SK-N-SH (cell line): ENCODE measurements around the gene OBP2A. TPM values are rescaled to one million over a fixed set of nuclear protein-coding genes. Genes with fewer than 3 reads are reported as not detected.
"Not testable (repeated sequence)": the region's sequence is repeated elsewhere in the genome, so short reads cannot be mapped to it uniquely, and the experiment has no call there.

ENCODE experiments used
- CTCF ChIA-PET: fragments of 300-600, 350-600 bp; formaldehyde crosslinking; extraction: SDS; loops from one replicate; lab custom pipeline; 2021; lab: Yijun Ruan, JAX
- POLR2A ChIA-PET: fragments of 350-600 bp; sonication (Branson Sonifier 250); formaldehyde crosslinking; extraction: SDS; loops from one replicate; lab custom pipeline; 2020; ENCODE audit warnings: antibody characterized with exemption, inconsistent platforms; lab: Yijun Ruan, JAX
- DNase-seq: peaks from one replicate; pipeline ENCODE4 v3.0.0; 2012
- H2AFZ ChIP-seq: fragments of 200-600 bp; sonication (generic); 2 replicates; pipeline ENCODE4 v1.8.1; 2016; ENCODE audit warnings: antibody characterized with exemption, mild to moderate bottlenecking, low read depth
- H3F3A ChIP-seq: fragments of 200-600 bp; sonication (generic); replicated peaks from 2 replicates; pipeline ENCODE3; 2016; ENCODE audit warnings: antibody characterized with exemption, mild to moderate bottlenecking; ENCODE audit not compliant: insufficient read depth
- H3K27ac ChIP-seq, 2 experiments: fragments of 200-500 bp in 1 of 2; fragments of 200-600 bp in 1 of 2; sonication (Bioruptor generic) in 1 of 2; sonication (generic), shearing (Covaris generic) in 1 of 2; 2 replicates each; pipeline versions ENCODE4 v1.5.1 to v1.6.1; 2014 to 2016; ENCODE audit warnings: low read depth in 2 of 2, inconsistent platforms in 1 of 2, low read length in 1 of 2, mild to moderate bottlenecking in 1 of 2, mixed read lengths in 1 of 2
- H3K27me3 ChIP-seq: fragments of 200-600 bp; sonication (generic), shearing (Covaris generic); 2 replicates; pipeline ENCODE4 v1.6.1; 2016; ENCODE audit warnings: mixed run types; ENCODE audit not compliant: insufficient read depth
- H3K36me3 ChIP-seq, 2 experiments: fragments of 200-500 bp in 1 of 2; fragments of 200-600 bp in 1 of 2; sonication (Bioruptor generic) in 1 of 2; sonication (generic) in 1 of 2; replicated peaks in 1 of 2; 2 replicates each; pipeline versions ENCODE3 to v1.5.1; 2014 to 2016; ENCODE audit warnings: low read length in 1 of 2, mild to moderate bottlenecking in 1 of 2; ENCODE audit not compliant: insufficient read depth in 2 of 2, control insufficient read depth in 1 of 2
- H3K4me1 ChIP-seq, 2 experiments: fragments of 200-500 bp in 1 of 2; fragments of 200-600 bp in 1 of 2; sonication (Bioruptor generic) in 1 of 2; sonication (generic), shearing (Covaris generic) in 1 of 2; 2 replicates each; pipeline versions ENCODE4 v1.5.1 to v1.6.1; 2014 to 2016; ENCODE audit warnings: low read depth in 1 of 2, low read length in 1 of 2, mixed run types in 1 of 2; ENCODE audit not compliant: insufficient read depth in 2 of 2, control insufficient read depth in 1 of 2
- H3K4me2 ChIP-seq: fragments of 200-600 bp; sonication (generic), shearing (Covaris generic); 2 replicates; pipeline ENCODE4 v1.6.1; 2017; ENCODE audit warnings: mixed run types
- H3K4me3 ChIP-seq, 2 experiments: fragments of 200-500 bp in 1 of 2; fragments of 200-600 bp in 1 of 2; sonication (Bioruptor generic) in 1 of 2; sonication (generic), shearing (Covaris generic) in 1 of 2; 2 replicates each; pipeline versions ENCODE4 v1.5.1 to v1.8.1; 2014 to 2016; ENCODE audit warnings: low read depth in 2 of 2, inconsistent platforms in 1 of 2, low read length in 1 of 2, mild to moderate bottlenecking in 1 of 2, mixed read lengths in 1 of 2, moderate library complexity in 1 of 2
- H3K79me2 ChIP-seq: fragments of 200-600 bp; sonication (generic); 2 replicates; pipeline ENCODE4 v1.8.1; 2017; ENCODE audit warnings: mild to moderate bottlenecking; ENCODE audit not compliant: insufficient read depth
- H3K9ac ChIP-seq: fragments of 200-600 bp; sonication (generic); 2 replicates; pipeline ENCODE4 v1.6.1; 2017; ENCODE audit warnings: mixed run types
- H3K9me2 ChIP-seq: fragments of 200-600 bp; sonication (generic); 2 replicates; pipeline ENCODE4 v1.6.1; 2017; ENCODE audit warnings: mixed run types
- H3K9me3 ChIP-seq: fragments of 200-600 bp; sonication (generic); 2 replicates; pipeline ENCODE4 v1.6.1; 2017; ENCODE audit warnings: mixed run types, mild to moderate bottlenecking, moderate library complexity
- H4K20me1 ChIP-seq: fragments of 200-600 bp; sonication (generic); 2 replicates; pipeline ENCODE4 v1.6.1; 2017; ENCODE audit warnings: mild to moderate bottlenecking, mixed run types; ENCODE audit not compliant: insufficient read depth
- CTCF ChIP-seq: fragments of 200-600 bp; sonication (generic); IDR thresholded peaks from 2 replicates; pipeline ENCODE4 v1.6.1; 2017; ENCODE audit warnings: antibody characterized with exemption, mild to moderate bottlenecking, moderate library complexity
- EP300 ChIP-seq, 2 experiments: IDR thresholded peaks; 2 replicates each; pipeline versions ENCODE4 v1.4.0 to v1.6.1; 2012; ENCODE audit warnings: borderline replicate concordance in 1 of 2, low read depth in 1 of 2, low read length in 1 of 2
- EZH2phosphoT487 ChIP-seq: fragments of 200-600 bp; sonication (generic); IDR thresholded peaks from 2 replicates; pipeline ENCODE4 v1.6.1; 2017; ENCODE audit warnings: low read depth, mixed run types, mild to moderate bottlenecking, antibody characterized with exemption, moderate library complexity, borderline replicate concordance
- FOSL2 ChIP-seq: IDR thresholded peaks from 2 replicates; pipeline ENCODE4 v1.4.0; 2012; ENCODE audit warnings: low read depth, mild to moderate bottlenecking, moderate library complexity, borderline replicate concordance
- FOXJ3 ChIP-seq: sonication (generic); formaldehyde crosslinking; IDR thresholded peaks from 2 replicates; pipeline ENCODE4 v1.5.1; 2020; ENCODE audit warnings: mild to moderate bottlenecking, missing genetic modification reagents
- FOXM1 ChIP-seq: IDR thresholded peaks from 2 replicates; pipeline ENCODE4 v1.4.0; 2012; ENCODE audit warnings: low read depth, mild to moderate bottlenecking
- GABPA ChIP-seq: IDR thresholded peaks from 2 replicates; pipeline ENCODE4 v1.4.0; 2012; ENCODE audit warnings: low read depth, mild to moderate bottlenecking
- IRF3 ChIP-seq: fragments of 150-350 bp; IDR thresholded peaks from 2 replicates; pipeline ENCODE4 v1.6.1; 2016; ENCODE audit warnings: mild to moderate bottlenecking, low read depth, low read length
- JUND ChIP-seq: IDR thresholded peaks from 2 replicates; pipeline ENCODE4 v1.4.0; 2012
- NFIC ChIP-seq: IDR thresholded peaks from 2 replicates; pipeline ENCODE4 v1.4.0; 2012; ENCODE audit warnings: borderline replicate concordance
- POLR2AphosphoS5 ChIP-seq: IDR thresholded peaks from 2 replicates; pipeline ENCODE4 v1.6.1; 2012; ENCODE audit warnings: low read depth, low read length
- RAD21 ChIP-seq: IDR thresholded peaks from 2 replicates; pipeline ENCODE4 v1.6.1; 2012; ENCODE audit warnings: mild to moderate bottlenecking, low read length
- REST ChIP-seq: IDR thresholded peaks from 2 replicates; pipeline ENCODE4 v1.6.1; 2012; ENCODE audit warnings: mild to moderate bottlenecking, low read depth, low read length, moderate library complexity
- RXRA ChIP-seq: IDR thresholded peaks from 2 replicates; pipeline ENCODE4 v1.4.0; 2012; ENCODE audit warnings: low read depth, mild to moderate bottlenecking, borderline replicate concordance
- TAF1 ChIP-seq: IDR thresholded peaks from 2 replicates; pipeline ENCODE4 v1.6.1; 2012; ENCODE audit warnings: low read depth, mild to moderate bottlenecking, low read length, moderate library complexity, borderline replicate concordance
- TCF12 ChIP-seq: IDR thresholded peaks from 2 replicates; pipeline ENCODE4 v1.4.0; 2012
- TEAD4 ChIP-seq: IDR thresholded peaks from 2 replicates; pipeline ENCODE4 v1.4.0; 2012; ENCODE audit warnings: mild to moderate bottlenecking, borderline replicate concordance; ENCODE audit not compliant: insufficient read depth
- YY1 ChIP-seq: IDR thresholded peaks from 2 replicates; pipeline ENCODE4 v1.4.0; 2012; ENCODE audit warnings: low read depth, mild to moderate bottlenecking
- WGBS: methylation state at CpG from one replicate; pipeline ENCODE4 v1.1.6; 2017; ENCODE audit warnings: low lambda C conversion rate; 5-methylcytosine and 5-hydroxymethylcytosine counted together
- polyA plus RNA-seq, 3 experiments: library from polyadenylated mRNA; depleted of rRNA; stranded (reverse); fragments of >200 nt; gene quantifications; 2 replicates each; pipeline ENCODE4 v1.2.3, GENCODE V29; 2012

The OBP2A gene
- polyA plus RNA-seq, 1 of the 3 experiments (the other 2 are of a cell fraction) = not detected

- no peaks in the 10 kb centered on the region for H3K4me1 ChIP-seq
- no peak for DNase-seq
- H3K36me3 ChIP-seq = no peaks in the 10 kb centered on the region
- H3K27me3 ChIP-seq = no peaks in the 10 kb centered on the region
- H3K4me3 ChIP-seq = no peak overlapping the region
- no peaks in the 10 kb centered on the region for H3K79me2 ChIP-seq
- POLR2A ChIA-PET = no interaction called here
- H3K9me2 ChIP-seq = no peaks in the 10 kb centered on the region
- H4K20me1 ChIP-seq = no peaks in the 10 kb centered on the region
- no peak overlapping the region for H3K27ac ChIP-seq
- WGBS = 30% methylated on average over 8 of the region's 8 CpGs
- H3F3A ChIP-seq = no peaks in the 10 kb centered on the region
- CTCF ChIA-PET = no interaction called here
- no peak overlapping the region for H3K9ac ChIP-seq
- TF ChIP-seq YY1 (no peak), EZH2phosphoT487 (no peak), IRF3 (no peak), EP300 (IDR thresholded peaks at IDR 0.05; ENCODE audit: borderline replicate concordance in 1 of 2, low read depth in 1 of 2, low read length in 1 of 2) (no peak), GABPA (no peak), FOXJ3 (CRISPR knock-in tag) (no peak), POLR2AphosphoS5 (no peak), NFIC (no peak), TCF12 (no peak), JUND (no peak), RXRA (no peak), RAD21 (no peak), TEAD4 (no peak), CTCF (no peak), FOSL2 (no peak), FOXM1 (no peak), TAF1 (no peak), REST (no peak)
- TF ChIP-seq, all 33 proteins: peak for 0
- H3K9me3 ChIP-seq = no peaks in the 10 kb centered on the region
- no peak overlapping the region for H2AFZ ChIP-seq
- H3K4me2 ChIP-seq = no peak overlapping the region
These were observed 9.7 kb upstream of the OBP2A start for GRCh38 chr9:135536216-135536615.

GRCh38 chr9:135543262-135543894 lies 2.5 kb upstream of the OBP2A start:
- H3K36me3 ChIP-seq, H3F3A ChIP-seq, DNase-seq, H3K27ac ChIP-seq, H3K4me3 ChIP-seq, H2AFZ ChIP-seq, H3K9me2 ChIP-seq, H4K20me1 ChIP-seq, H3K4me1 ChIP-seq, H3K27me3 ChIP-seq, H3K9ac ChIP-seq, H3K9me3 ChIP-seq, POLR2A ChIA-PET, H3K79me2 ChIP-seq, H3K4me2 ChIP-seq: not testable (repeated sequence)
- CTCF ChIA-PET = interaction anchor here (0.6 kb wide), 1 partner anchor 592 kb away, joined by 3 read pairs; no protein-coding TSS in a partner anchor
- WGBS = 10% methylated on average over 8 of the region's 8 CpGs
